CD14-positive monocyte (primary cell): ENCODE measurements around the gene DCLK2. TPM values are rescaled to one million over a fixed set of nuclear protein-coding genes. Genes with fewer than 3 reads are reported as not detected.

Experiments used
- DNase-seq, 3 donors: peaks; one replicate each; pipeline ENCODE4 v3.0.0-alpha.2; 2011 to 2022
- H2AFZ ChIP-seq: 2 replicates; pipeline ENCODE4 v1.6.0; 2012; ENCODE audit warnings: mild to moderate bottlenecking, low read depth, low read length, inconsistent platforms; ENCODE audit not compliant: insufficient read depth, poor library complexity, severe bottlenecking
- H3K27ac ChIP-seq, 2 donors: 1 replicate in 1 of 2; 2 replicates in 1 of 2; pipeline ENCODE4 v1.5.1; 2012 to 2013; ENCODE audit warnings: low read length in 2 of 2, control low read depth in 1 of 2, inconsistent platforms in 1 of 2, low read depth in 1 of 2, mild to moderate bottlenecking in 1 of 2
- H3K27me3 ChIP-seq, 2 donors: one replicate each; pipeline versions ENCODE4 v1.6.0 to v1.6.1; 2011 to 2013; ENCODE audit warnings: low read length in 2 of 2; ENCODE audit not compliant: control insufficient read depth in 2 of 2, insufficient read depth in 2 of 2
- H3K36me3 ChIP-seq, 2 donors: replicated peaks in 1 of 2; 1 replicate in 1 of 2; 2 replicates in 1 of 2; pipeline versions ENCODE4 v1.5.1 to v1.6.1; 2012 to 2013; ENCODE audit warnings: low read length in 2 of 2, control low read depth in 1 of 2, inconsistent platforms in 1 of 2, mild to moderate bottlenecking in 1 of 2; ENCODE audit not compliant: insufficient read depth in 2 of 2, control insufficient read depth in 1 of 2
- H3K4me1 ChIP-seq, 2 donors: 1 replicate in 1 of 2; 2 replicates in 1 of 2; pipeline versions ENCODE4 v1.5.1 to v1.6.1; 2012 to 2013; ENCODE audit warnings: low read length in 2 of 2, control low read depth in 1 of 2, inconsistent platforms in 1 of 2, mild to moderate bottlenecking in 1 of 2, moderate library complexity in 1 of 2; ENCODE audit not compliant: insufficient read depth in 2 of 2, control insufficient read depth in 1 of 2
- H3K4me2 ChIP-seq: replicated peaks from 2 replicates; pipeline ENCODE3; 2012; ENCODE audit warnings: low read length, moderate library complexity, mild to moderate bottlenecking; ENCODE audit not compliant: poor library complexity, severe bottlenecking; ENCODE audit errors: extremely low read depth
- H3K4me3 ChIP-seq, 3 experiments: fragments of 200-600 bp in 1 of 3; sonication (generic) in 1 of 3; replicated peaks in 1 of 3; 1 replicate in 2 of 3; 2 replicates in 1 of 3; pipeline ENCODE4 v1.5.1; 2011 to 2013; ENCODE audit warnings: low read length in 3 of 3, mild to moderate bottlenecking in 3 of 3, control low read depth in 2 of 3, low read depth in 2 of 3, inconsistent platforms in 1 of 3, moderate library complexity in 1 of 3
- H3K79me2 ChIP-seq: 2 replicates; pipeline ENCODE4 v1.6.0; 2012; ENCODE audit warnings: mild to moderate bottlenecking, control low read depth, inconsistent platforms, low read length, moderate library complexity; ENCODE audit not compliant: insufficient read depth
- H3K9ac ChIP-seq: 2 replicates; pipeline ENCODE4 v1.6.0; 2017; ENCODE audit warnings: low read length, mild to moderate bottlenecking; ENCODE audit not compliant: insufficient read depth, poor library complexity, severe bottlenecking
- H3K9me3 ChIP-seq, 2 donors: replicated peaks in 1 of 2; 1 replicate in 1 of 2; 2 replicates in 1 of 2; pipeline versions ENCODE4 v1.5.1 to v1.6.1; 2012 to 2013; ENCODE audit warnings: low read length in 2 of 2, control low read depth in 1 of 2; ENCODE audit not compliant: control insufficient read depth in 1 of 2, insufficient read depth in 1 of 2
- H4K20me1 ChIP-seq: 2 replicates; pipeline ENCODE4 v1.6.0; 2012; ENCODE audit warnings: mild to moderate bottlenecking, low read length, control low read depth, moderate library complexity; ENCODE audit not compliant: insufficient read depth
- H3K27ac Mint-ChIP-seq, 7 donors: one replicate each; pipeline ENCODE4 v1.8.0; 2020; ENCODE audit warnings: mild to moderate bottlenecking in 7 of 7, mixed read lengths in 7 of 7, moderate library complexity in 6 of 7, inconsistent platforms in 2 of 7
- H3K27me3 Mint-ChIP-seq, 3 donors: one replicate each; pipeline ENCODE4 v1.8.0; 2021 to 2022; ENCODE audit warnings: low read depth in 3 of 3, mild to moderate bottlenecking in 3 of 3, mixed read lengths in 3 of 3, moderate library complexity in 3 of 3, inconsistent platforms in 1 of 3
- H3K36me3 Mint-ChIP-seq, 2 donors: one replicate each; pipeline ENCODE4 v1.8.0; 2020; ENCODE audit warnings: mixed read lengths in 2 of 2, inconsistent platforms in 1 of 2, mild to moderate bottlenecking in 1 of 2
- H3K4me1 Mint-ChIP-seq: one replicate; pipeline ENCODE4 v1.8.0; 2020; ENCODE audit warnings: mild to moderate bottlenecking, mixed read lengths
- H3K4me3 Mint-ChIP-seq, 2 donors: one replicate each; pipeline ENCODE4 v1.8.0; 2020; ENCODE audit warnings: mild to moderate bottlenecking in 2 of 2, mixed read lengths in 2 of 2, moderate library complexity in 1 of 2
- H3K9me3 Mint-ChIP-seq, 7 donors: one replicate each; pipeline ENCODE4 v1.8.0; 2020 to 2022; ENCODE audit warnings: mixed read lengths in 7 of 7, mild to moderate bottlenecking in 6 of 7, moderate library complexity in 6 of 7, inconsistent platforms in 2 of 7
- WGBS: methylation state at CpG from one replicate; pipeline ENCODE4 v1.1.5; 2013; ENCODE audit warnings: missing lambda C conversion rate; ENCODE audit not compliant: insufficient coverage; 5-methylcytosine and 5-hydroxymethylcytosine counted together
- intact Hi-C, 2 donors: fragments of 100-400 bp; cut with micrococcal nuclease; formaldehyde crosslinking; loops; one replicate each; pipeline versions ENCODE4 v1.15.0 to v1.15.1; 2023
- polyA plus RNA-seq, 3 donors: library from polyadenylated mRNA; depleted of rRNA in 1 of 3; unstranded in 2 of 3; stranded (reverse) in 1 of 3; fragments of 300-500 nt in 2 of 3; fragments of >200 nt in 1 of 3; fragmentation: Illumina TruSeq in 2 of 3; gene quantifications; 1 replicate in 2 of 3; 2 replicates in 1 of 3; pipeline ENCODE4 v1.2.3, GENCODE V29; 2012 to 2021
- TF ChIP-seq, protein P1 (sequence below): fragments of 200-600 bp; IDR thresholded peaks from one replicate; pipeline ENCODE4 v1.8.0; 2022; ENCODE audit warnings: antibody characterized with exemption, mild to moderate bottlenecking

DCLK2 gene
- polyA plus RNA-seq, 3 donors = 0.13 TPM; not detected in 2

DNA sequence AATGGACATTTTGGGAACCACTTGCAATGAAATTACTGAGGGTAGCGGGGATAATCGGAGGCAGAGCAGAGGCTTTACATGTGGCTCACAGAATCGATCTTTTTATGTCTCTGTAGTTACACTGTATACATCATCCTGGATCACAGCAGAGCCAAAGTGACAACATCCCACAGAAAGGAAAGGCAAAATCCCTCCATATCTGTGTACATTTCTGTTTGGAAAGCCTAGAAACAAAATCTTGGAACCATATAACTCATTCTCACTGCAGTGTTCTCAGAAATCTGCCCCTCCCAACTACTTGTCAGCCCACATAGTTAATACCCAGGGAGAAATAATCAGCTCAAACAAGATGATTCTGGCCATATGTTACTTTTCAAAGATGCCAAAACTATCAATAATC is 211.6 kb downstream of the DCLK2 start:
- Histone ChIP-seq H3K27me3 (no peaks in the 10 kb centered on the region), H2AFZ (no peak overlapping the region), H3K4me3 (no peak overlapping the region), H3K4me2 (no peak overlapping the region), H4K20me1 (no peaks in the 10 kb centered on the region), H3K9me3 (no peaks in the 10 kb centered on the region), H3K9ac (no peak overlapping the region), H3K36me3 (no peaks in the 10 kb centered on the region), H3K79me2 (no peaks in the 10 kb centered on the region), H3K4me1 (no peaks in the 10 kb centered on the region), H3K27ac (no peak overlapping the region)
- H3K4me1 Mint-ChIP-seq = peaks cover 7% of the 10 kb centered on the region
- no peak overlapping the region for H3K4me3 Mint-ChIP-seq
- no peak for DNase-seq
- TF ChIP-seq, protein P1, sequence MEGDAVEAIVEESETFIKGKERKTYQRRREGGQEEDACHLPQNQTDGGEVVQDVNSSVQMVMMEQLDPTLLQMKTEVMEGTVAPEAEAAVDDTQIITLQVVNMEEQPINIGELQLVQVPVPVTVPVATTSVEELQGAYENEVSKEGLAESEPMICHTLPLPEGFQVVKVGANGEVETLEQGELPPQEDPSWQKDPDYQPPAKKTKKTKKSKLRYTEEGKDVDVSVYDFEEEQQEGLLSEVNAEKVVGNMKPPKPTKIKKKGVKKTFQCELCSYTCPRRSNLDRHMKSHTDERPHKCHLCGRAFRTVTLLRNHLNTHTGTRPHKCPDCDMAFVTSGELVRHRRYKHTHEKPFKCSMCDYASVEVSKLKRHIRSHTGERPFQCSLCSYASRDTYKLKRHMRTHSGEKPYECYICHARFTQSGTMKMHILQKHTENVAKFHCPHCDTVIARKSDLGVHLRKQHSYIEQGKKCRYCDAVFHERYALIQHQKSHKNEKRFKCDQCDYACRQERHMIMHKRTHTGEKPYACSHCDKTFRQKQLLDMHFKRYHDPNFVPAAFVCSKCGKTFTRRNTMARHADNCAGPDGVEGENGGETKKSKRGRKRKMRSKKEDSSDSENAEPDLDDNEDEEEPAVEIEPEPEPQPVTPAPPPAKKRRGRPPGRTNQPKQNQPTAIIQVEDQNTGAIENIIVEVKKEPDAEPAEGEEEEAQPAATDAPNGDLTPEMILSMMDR = no peak
- 100% methylated on average over 3 of the region's 3 CpGs for WGBS
- intact Hi-C loops = loop anchor here in 1 of 2 donors (10.0 kb wide), 1 partner anchor 575 kb away; no protein-coding TSS in a partner anchor
- no peaks in the 10 kb centered on the region for H3K9me3 Mint-ChIP-seq
- peaks cover 2 to 3% of the 10 kb centered on the region in 2 donors for H3K36me3 Mint-ChIP-seq
- peaks cover 0 to 1% (median 0%) of the 10 kb centered on the region in 3 donors for H3K27me3 Mint-ChIP-seq
- no peak overlapping the region for H3K27ac Mint-ChIP-seq

DNA sequence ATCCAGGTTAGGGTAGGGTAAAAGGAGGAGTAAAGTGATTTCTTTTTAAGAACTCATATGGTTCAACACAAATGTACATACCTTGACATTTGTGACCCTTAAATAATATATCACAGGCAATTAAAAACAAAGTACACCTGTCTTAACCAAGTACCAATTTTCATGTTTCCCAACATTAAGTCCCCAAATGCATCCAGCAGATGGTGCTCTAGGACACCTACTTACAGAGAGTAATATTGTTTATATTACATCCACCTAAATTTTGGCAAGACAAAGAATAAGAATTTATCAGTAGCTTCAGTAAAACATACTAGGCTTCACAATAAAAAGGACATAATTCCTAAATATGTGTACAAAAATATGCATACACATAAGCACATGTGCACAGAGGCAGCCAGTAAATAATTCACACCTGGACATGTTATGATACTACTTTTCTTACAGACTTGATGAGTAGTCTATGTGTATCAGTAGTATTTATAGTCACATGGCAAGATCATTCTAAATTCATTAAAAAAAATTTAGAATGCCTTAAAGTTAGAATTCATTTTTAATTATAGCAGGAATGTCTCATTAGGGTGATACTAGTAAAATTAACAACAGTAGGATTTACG is 219.7 kb downstream of the DCLK2 start:
- intact Hi-C loops = loop anchor here in 1 of 2 donors (10.0 kb wide), 1 partner anchor 567 kb away; no protein-coding TSS in a partner anchor
- Mint-ChIP-seq H3K27ac (no peak overlapping the region), H3K9me3 (peaks cover 0 to 3% (median 0%) of the 10 kb centered on the region in 7 donors), H3K4me3 (no peak overlapping the region), H3K36me3 (peaks cover 0 to 2% of the 10 kb centered on the region in 2 donors), H3K27me3 (no peaks in the 10 kb centered on the region), H3K4me1 (peaks cover 3% of the 10 kb centered on the region)
- Histone ChIP-seq H3K27me3 (no peaks in the 10 kb centered on the region), H3K4me1 (peaks cover 4 to 5% of the 10 kb centered on the region in 2 donors), H3K27ac (no peak overlapping the region), H3K79me2 (no peaks in the 10 kb centered on the region), H3K36me3 (no peaks in the 10 kb centered on the region), H3K4me3 (no peak overlapping the region), H3K4me2 (no peak overlapping the region), H4K20me1 (no peaks in the 10 kb centered on the region), H3K9me3 (no peaks in the 10 kb centered on the region), H2AFZ (no peak overlapping the region), H3K9ac (no peak overlapping the region)
- DNase-seq = peak in 1 of 3 donors; percentile 7
- TF ChIP-seq, protein P1 = peak; percentile 60
- WGBS = no CpG with 5 or more reads among the region's 1 CpG
